DND-41 (cell line): ENCODE measurements around the gene TECPR2.

Experiments used
- ATAC-seq: fragments of 200-7000 bp; cut with Tn5 transposase; 3 replicates; pipeline ENCODE4 v1.9.1; 2021; ENCODE audit warnings: low read depth; ENCODE audit not compliant: insufficient read depth
- DNase-seq: peaks from one replicate; pipeline ENCODE4 v3.0.0-alpha.2; 2020
- H2AFZ ChIP-seq: 2 replicates; pipeline ENCODE4 v1.6.0; 2012; ENCODE audit warnings: low read depth, low read length
- H3K27ac ChIP-seq: 2 replicates; pipeline ENCODE4 v1.5.1; 2012; ENCODE audit warnings: low read length, inconsistent platforms
- H3K27me3 ChIP-seq: fragments of 200-600 bp; sonication (generic); 2 replicates; pipeline ENCODE4 v1.6.0; 2012; ENCODE audit warnings: low read length, mild to moderate bottlenecking, inconsistent platforms; ENCODE audit not compliant: insufficient read depth, poor library complexity
- H3K36me3 ChIP-seq: 2 replicates; pipeline ENCODE4 v1.5.1; 2012; ENCODE audit warnings: low read length, inconsistent platforms; ENCODE audit not compliant: insufficient read depth
- H3K4me1 ChIP-seq: 2 replicates; pipeline ENCODE4 v1.5.1; 2012; ENCODE audit warnings: mild to moderate bottlenecking, low read length; ENCODE audit not compliant: insufficient read depth
- H3K4me2 ChIP-seq: 2 replicates; pipeline ENCODE4 v1.6.0; 2012; ENCODE audit warnings: mild to moderate bottlenecking, moderate library complexity, low read length, inconsistent platforms; ENCODE audit not compliant: insufficient read depth
- H3K4me3 ChIP-seq, 2 experiments: fragments of 200-600 bp in 1 of 2; shearing (Covaris generic) in 1 of 2; 2 replicates each; pipeline ENCODE4 v1.5.1; 2012 to 2016; ENCODE audit warnings: inconsistent platforms in 2 of 2, low read length in 2 of 2, mild to moderate bottlenecking in 2 of 2, low read depth in 1 of 2, moderate library complexity in 1 of 2
- H3K79me2 ChIP-seq: 2 replicates; pipeline ENCODE4 v1.6.0; 2012; ENCODE audit warnings: low read length, inconsistent platforms; ENCODE audit not compliant: insufficient read depth
- H3K9ac ChIP-seq: 2 replicates; pipeline ENCODE4 v1.6.0; 2012; ENCODE audit warnings: low read depth, mild to moderate bottlenecking, inconsistent platforms, low read length, moderate library complexity
- H3K9me3 ChIP-seq: 2 replicates; pipeline ENCODE4 v1.5.1; 2012; ENCODE audit warnings: low read length, moderate library complexity, mild to moderate bottlenecking, inconsistent platforms; ENCODE audit not compliant: insufficient read depth, severe bottlenecking
- H4K20me1 ChIP-seq: 2 replicates; pipeline ENCODE4 v1.6.0; 2012; ENCODE audit warnings: low read length; ENCODE audit not compliant: insufficient read depth
- CTCF ChIP-seq: IDR thresholded peaks from 2 replicates; pipeline ENCODE4 v1.5.1; 2012; ENCODE audit warnings: borderline replicate concordance, low read length, moderate library complexity, mild to moderate bottlenecking; ENCODE audit not compliant: poor library complexity, severe bottlenecking; ENCODE audit errors: extremely low read depth
- EZH2 ChIP-seq: IDR thresholded peaks from 3 replicates; pipeline ENCODE4 v1.6.1; 2012; ENCODE audit warnings: borderline replicate concordance, low read depth, mild to moderate bottlenecking, moderate library complexity, low read length, inconsistent platforms; ENCODE audit not compliant: severe bottlenecking

TECPR2 gene

GRCh38 chr14:102394717-102395375 lies 32.1 kb downstream of the TECPR2 start:
- no peak for TF ChIP-seq CTCF
- no peak for TF ChIP-seq EZH2
- no peak overlapping the region for H3K4me3 ChIP-seq
- no peaks in the 10 kb centered on the region for H4K20me1 ChIP-seq
- H3K36me3 ChIP-seq, result no peaks in the 10 kb centered on the region; the same call in 1 of the 2 replicates
- ATAC-seq, result no peak
- H3K9ac ChIP-seq, result no peak overlapping the region
- DNase-seq, result no peak
- H3K4me1 ChIP-seq, result no peaks in the 10 kb centered on the region
- no peak overlapping the region for H2AFZ ChIP-seq
- no peak overlapping the region for H3K4me2 ChIP-seq
- no peaks in the 10 kb centered on the region for H3K79me2 ChIP-seq
- H3K27me3 ChIP-seq, result no peaks in the 10 kb centered on the region
- H3K27ac ChIP-seq, result no peak overlapping the region
- H3K9me3 ChIP-seq, result peaks cover 8% of the 10 kb centered on the region

GRCh38 chr14:102396521-102396920 lies 33.8 kb downstream of the TECPR2 start:
- no peak overlapping the region for H2AFZ ChIP-seq
- no peak for DNase-seq
- no peaks in the 10 kb centered on the region; the same call in 1 of the 2 replicates for H3K36me3 ChIP-seq

GRCh38 chr14:102403028-102403427 lies 40.3 kb downstream of the TECPR2 start:
- TF ChIP-seq EZH2, result no peak
- DNase-seq, result no peak
- Histone ChIP-seq H3K4me1 (no peaks in the 10 kb centered on the region), H3K27ac (no peak overlapping the region), H3K27me3 (no peaks in the 10 kb centered on the region), H2AFZ (no peak overlapping the region), H3K4me3 (no peak overlapping the region), H3K4me2 (no peak overlapping the region), H3K36me3 (no peaks in the 10 kb centered on the region), H4K20me1 (no peaks in the 10 kb centered on the region), H3K79me2 (no peaks in the 10 kb centered on the region), H3K9ac (no peak overlapping the region), H3K9me3 (peaks cover 16% of the 10 kb centered on the region)
- no peak for ATAC-seq

More at GRCh38 chr14:102396521-102396920, 33.8 kb downstream of the TECPR2 start:
- no peaks in the 10 kb centered on the region for H4K20me1 ChIP-seq
- no peaks in the 10 kb centered on the region for H3K27me3 ChIP-seq
- H3K27ac ChIP-seq, result no peak overlapping the region
- no peak overlapping the region for H3K4me3 ChIP-seq
- TF ChIP-seq EZH2, result no peak
- no peak for TF ChIP-seq CTCF
- no peaks in the 10 kb centered on the region for H3K4me1 ChIP-seq
- ATAC-seq, result no peak
- no peak overlapping the region for H3K9ac ChIP-seq
- no peak overlapping the region for H3K4me2 ChIP-seq
- peaks cover 8% of the 10 kb centered on the region for H3K9me3 ChIP-seq
- H3K79me2 ChIP-seq, result no peaks in the 10 kb centered on the region

GRCh38 chr14:102407258-102407657 lies 44.5 kb downstream of the TECPR2 start:
- no peak overlapping the region for H3K4me3 ChIP-seq
- no peak for TF ChIP-seq CTCF
- TF ChIP-seq EZH2, result no peak
- no peaks in the 10 kb centered on the region for H3K36me3 ChIP-seq
- no peaks in the 10 kb centered on the region for H3K4me1 ChIP-seq
- H3K9me3 ChIP-seq, result peaks cover 11% of the 10 kb centered on the region
- ATAC-seq, result no peak
- no peak for DNase-seq
- H3K27ac ChIP-seq, result no peak overlapping the region
- no peaks in the 10 kb centered on the region for H4K20me1 ChIP-seq
- no peak overlapping the region for H2AFZ ChIP-seq
- H3K4me2 ChIP-seq, result no peak overlapping the region
- H3K9ac ChIP-seq, result no peak overlapping the region
- no peaks in the 10 kb centered on the region for H3K79me2 ChIP-seq
- no peaks in the 10 kb centered on the region for H3K27me3 ChIP-seq
